WTC11 (cell line): ENCODE data around the gene MRNIP. TPM values are rescaled to one million over a fixed set of nuclear protein-coding genes. Genes with fewer than 3 reads are reported as not detected.

Experiments used
- ATAC-seq: fragments of 200-7000 bp; cut with Tn5 transposase; 2 replicates; pipeline ENCODE4 v1.10.0; 2021; ENCODE audit warnings: mild to moderate bottlenecking, moderate library complexity
- CTCF ChIA-PET: fragments of 300-600 bp; sonication (Branson Sonifier 250); formaldehyde crosslinking; loops from one replicate; lab custom pipeline; 2021; ENCODE audit warnings: antibody characterized with exemption; lab: Charles Lee
- POLR2A ChIA-PET: fragments of 350-600 bp; sonication (Branson Sonifier 250); formaldehyde crosslinking; loops from one replicate; lab custom pipeline; 2021; ENCODE audit warnings: antibody characterized with exemption; lab: Charles Lee
- DNase-seq: peaks from one replicate; pipeline ENCODE4 v3.0.0; 2021; ENCODE audit warnings: low spot score
- H3K27ac Mint-ChIP-seq: 2 replicates; pipeline ENCODE4 v1.8.0; 2021; ENCODE audit warnings: mixed read lengths
- H3K27me3 Mint-ChIP-seq: 2 replicates; pipeline ENCODE4 v1.8.0; 2021; ENCODE audit warnings: low read depth, mild to moderate bottlenecking, moderate library complexity, mixed read lengths
- H3K36me3 Mint-ChIP-seq: 2 replicates; pipeline ENCODE4 v1.8.0; 2021; ENCODE audit warnings: mixed read lengths
- H3K4me1 Mint-ChIP-seq: 2 replicates; pipeline ENCODE4 v1.8.0; 2022; ENCODE audit warnings: mixed read lengths
- H3K4me3 Mint-ChIP-seq: 2 replicates; pipeline ENCODE4 v1.8.0; 2021; ENCODE audit warnings: mild to moderate bottlenecking, moderate library complexity, mixed read lengths
- H3K9me3 Mint-ChIP-seq: 2 replicates; pipeline ENCODE4 v1.8.0; 2021; ENCODE audit warnings: mixed read lengths
- EMX1 ChIP-seq: fragments of 250-450 bp; sonication (Bioruptor Pico); IDR thresholded peaks from 2 replicates; pipeline ENCODE4 v1.8.0; 2021; ENCODE audit warnings: mild to moderate bottlenecking
- ESRRA ChIP-seq: sonication (generic); formaldehyde crosslinking; IDR thresholded peaks from 2 replicates; pipeline ENCODE4 v1.8.1; 2022; ENCODE audit warnings: mild to moderate bottlenecking, missing genetic modification reagents, borderline replicate concordance
- JAZF1 ChIP-seq: fragments of 250-450 bp; sonication (Bioruptor Pico); IDR thresholded peaks from 2 replicates; pipeline ENCODE4 v1.9.0; 2021; ENCODE audit warnings: moderate library complexity, mild to moderate bottlenecking, inconsistent platforms
- NR3C1 ChIP-seq: sonication (generic); formaldehyde crosslinking; conservative IDR thresholded peaks from 2 replicates; pipeline ENCODE4 v1.8.1; 2023; ENCODE audit warnings: low read depth, mild to moderate bottlenecking, missing genetic modification reagents
- SOX15 ChIP-seq: fragments of 250-450 bp; sonication (Bioruptor Pico); IDR thresholded peaks from 2 replicates; pipeline ENCODE4 v1.9.0; 2021; ENCODE audit warnings: mild to moderate bottlenecking
- TP53 ChIP-seq: sonication (generic); formaldehyde crosslinking; IDR thresholded peaks from 2 replicates; pipeline ENCODE4 v1.8.1; 2023; ENCODE audit warnings: mild to moderate bottlenecking, missing genetic modification reagents
- ZBTB21 ChIP-seq: sonication (generic); formaldehyde crosslinking; IDR thresholded peaks from 2 replicates; pipeline ENCODE4 v1.8.1; 2023; ENCODE audit warnings: mild to moderate bottlenecking, missing genetic modification reagents, borderline replicate concordance
- ZNF232 ChIP-seq: sonication (generic); formaldehyde crosslinking; IDR thresholded peaks from 2 replicates; pipeline ENCODE4 v1.8.0; 2022; ENCODE audit warnings: mild to moderate bottlenecking, missing genetic modification reagents
- ZNF423 ChIP-seq: fragments of 250-450 bp; sonication (Bioruptor Pico); IDR thresholded peaks from 2 replicates; pipeline ENCODE4 v2.1.2; 2022; ENCODE audit warnings: mild to moderate bottlenecking, moderate library complexity
- total RNA-seq: library from RNA; stranded (reverse); gene quantifications from 3 replicates; pipeline ENCODE4 v1.2.3, GENCODE V29; 2021
- TF ChIP-seq, protein P1 (sequence below): sonication (generic); formaldehyde crosslinking; IDR thresholded peaks from 2 replicates; pipeline ENCODE4 v1.8.0; 2023; ENCODE audit warnings: missing genetic modification reagents
- TF ChIP-seq, protein P2 (sequence below): sonication (generic); formaldehyde crosslinking; IDR thresholded peaks from 2 replicates; pipeline ENCODE4 v1.8.1; 2023; ENCODE audit warnings: mild to moderate bottlenecking, missing genetic modification reagents
- TF ChIP-seq, protein P3 (sequence below): sonication (generic); formaldehyde crosslinking; IDR thresholded peaks from 2 replicates; pipeline ENCODE4 v1.8.1; 2023; ENCODE audit warnings: mild to moderate bottlenecking, missing genetic modification reagents, borderline replicate concordance
- TF ChIP-seq, protein P4 (sequence below): sonication (generic); formaldehyde crosslinking; conservative IDR thresholded peaks from 2 replicates; pipeline ENCODE4 v1.8.1; 2023; ENCODE audit warnings: mild to moderate bottlenecking, low read depth, missing genetic modification reagents, moderate library complexity
- TF ChIP-seq, protein P5 (sequence below): sonication (generic); formaldehyde crosslinking; IDR thresholded peaks from 2 replicates; pipeline ENCODE4 v1.8.0; 2022; ENCODE audit warnings: mild to moderate bottlenecking, missing genetic modification reagents

The MRNIP gene
- total RNA-seq, 1 experiment from 2014 or later = 42.0 TPM

DNA sequence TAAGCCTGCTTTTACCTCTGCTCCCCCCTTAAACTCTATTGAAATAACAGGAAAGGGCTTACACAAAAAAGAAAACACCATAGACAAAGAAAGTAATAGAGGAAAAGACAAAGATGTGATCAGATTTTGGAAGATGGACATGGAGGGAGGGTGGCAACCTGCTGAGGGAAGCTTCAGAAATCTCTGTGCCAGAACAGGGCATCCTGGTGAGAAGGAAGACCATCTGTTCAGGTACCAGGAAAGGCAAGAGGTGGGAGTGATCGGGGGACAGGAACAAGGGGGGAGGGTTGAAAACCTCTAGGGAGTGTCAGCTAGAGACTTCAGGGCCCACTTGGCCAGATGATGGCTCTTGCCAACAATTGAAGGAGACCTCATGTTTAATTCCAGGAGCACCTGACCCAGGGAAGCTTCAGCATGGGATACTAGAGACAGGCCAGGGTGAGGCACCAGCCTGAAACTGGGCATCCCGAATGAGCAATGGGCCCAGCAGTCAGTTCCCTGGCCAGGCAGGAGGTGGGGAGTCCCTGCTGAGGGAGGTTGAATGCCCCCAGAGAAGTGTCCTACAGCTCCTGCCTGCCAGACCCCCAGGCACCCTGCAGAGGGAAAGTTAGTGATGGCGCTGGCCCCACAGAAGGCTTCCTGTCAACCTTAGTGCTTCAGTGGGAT, 29.7 kb downstream of the MRNIP start:
- 0 out of 2 replicates have a peak, but pooled peaks cover 7% of the 10 kb centered on the region for H3K9me3 Mint-ChIP-seq
- peak overlapping the region; percentile 26; the same call in 1 of the 2 replicates for H3K4me3 Mint-ChIP-seq
- peak; percentile 11; the same call in 1 of the 2 replicates for ATAC-seq
- H3K27ac Mint-ChIP-seq = peak overlapping the region; percentile 88
- H3K27me3 Mint-ChIP-seq = no peaks in the 10 kb centered on the region
- H3K36me3 Mint-ChIP-seq = peaks cover 89% of the 10 kb centered on the region
- TF ChIP-seq EMX1 (CRISPR knock-in tag) = no peak
- no peak for TF ChIP-seq ZBTB21 (CRISPR knock-in tag)
- peak; percentile 59 for TF ChIP-seq ZNF423 (CRISPR knock-in tag)
- TF ChIP-seq, protein P1, sequence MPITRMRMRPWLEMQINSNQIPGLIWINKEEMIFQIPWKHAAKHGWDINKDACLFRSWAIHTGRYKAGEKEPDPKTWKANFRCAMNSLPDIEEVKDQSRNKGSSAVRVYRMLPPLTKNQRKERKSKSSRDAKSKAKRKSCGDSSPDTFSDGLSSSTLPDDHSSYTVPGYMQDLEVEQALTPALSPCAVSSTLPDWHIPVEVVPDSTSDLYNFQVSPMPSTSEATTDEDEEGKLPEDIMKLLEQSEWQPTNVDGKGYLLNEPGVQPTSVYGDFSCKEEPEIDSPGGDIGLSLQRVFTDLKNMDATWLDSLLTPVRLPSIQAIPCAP (CRISPR knock-in tag) = no peak
- TF ChIP-seq, all 79 proteins: peak for 1
- peaks cover 26% of the 10 kb centered on the region for H3K4me1 Mint-ChIP-seq
- no peak for DNase-seq
- ChIA-PET POLR2A (no interaction called here), CTCF (interaction anchor here (3.1 kb wide), 1 partner anchor 27 kb away, joined by 11 read pairs; no protein-coding TSS in a partner anchor)

DNA sequence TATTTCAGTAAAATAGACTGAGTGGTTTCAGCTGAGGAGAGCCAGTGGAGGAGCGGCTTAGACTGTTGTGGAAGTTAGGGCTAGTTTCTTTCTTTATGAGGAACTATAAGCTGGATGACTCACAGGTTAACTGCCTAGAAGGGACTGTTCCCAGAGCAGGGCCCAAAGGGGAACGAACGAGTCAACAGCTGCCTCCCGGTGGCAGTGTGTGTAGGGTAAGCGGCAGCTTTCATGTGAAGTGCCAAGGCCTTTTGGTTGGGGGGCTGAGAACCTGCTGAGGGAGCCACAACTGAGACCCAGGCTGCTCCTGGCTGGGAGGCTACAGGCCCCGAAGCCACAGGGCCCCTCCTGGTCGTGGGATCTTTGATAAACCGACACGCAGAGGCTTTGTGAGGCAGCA, 30.9 kb downstream of the MRNIP start:
- Mint-ChIP-seq H3K4me3 (no peak overlapping the region), H3K27ac (peak overlapping the region; percentile 42), H3K9me3 (0 out of 2 replicates have a peak, but pooled peaks cover 4% of the 10 kb centered on the region), H3K27me3 (no peaks in the 10 kb centered on the region), H3K4me1 (peaks cover 30% of the 10 kb centered on the region), H3K36me3 (peaks cover 84% of the 10 kb centered on the region)
- DNase-seq (no peak), ATAC-seq (peak; percentile 58)
- TF ChIP-seq, protein P2, sequence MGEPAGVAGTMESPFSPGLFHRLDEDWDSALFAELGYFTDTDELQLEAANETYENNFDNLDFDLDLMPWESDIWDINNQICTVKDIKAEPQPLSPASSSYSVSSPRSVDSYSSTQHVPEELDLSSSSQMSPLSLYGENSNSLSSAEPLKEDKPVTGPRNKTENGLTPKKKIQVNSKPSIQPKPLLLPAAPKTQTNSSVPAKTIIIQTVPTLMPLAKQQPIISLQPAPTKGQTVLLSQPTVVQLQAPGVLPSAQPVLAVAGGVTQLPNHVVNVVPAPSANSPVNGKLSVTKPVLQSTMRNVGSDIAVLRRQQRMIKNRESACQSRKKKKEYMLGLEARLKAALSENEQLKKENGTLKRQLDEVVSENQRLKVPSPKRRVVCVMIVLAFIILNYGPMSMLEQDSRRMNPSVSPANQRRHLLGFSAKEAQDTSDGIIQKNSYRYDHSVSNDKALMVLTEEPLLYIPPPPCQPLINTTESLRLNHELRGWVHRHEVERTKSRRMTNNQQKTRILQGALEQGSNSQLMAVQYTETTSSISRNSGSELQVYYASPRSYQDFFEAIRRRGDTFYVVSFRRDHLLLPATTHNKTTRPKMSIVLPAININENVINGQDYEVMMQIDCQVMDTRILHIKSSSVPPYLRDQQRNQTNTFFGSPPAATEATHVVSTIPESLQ (CRISPR knock-in tag) = no peak
- TF ChIP-seq TP53 (CRISPR knock-in tag) (no peak), JAZF1 (no peak), NR3C1 (CRISPR knock-in tag) (no peak), SOX15 (no peak), ZNF232 (CRISPR knock-in tag) (no peak), ZNF423 (CRISPR knock-in tag) (no peak), ESRRA (no peak)
- TF ChIP-seq, protein P3, sequence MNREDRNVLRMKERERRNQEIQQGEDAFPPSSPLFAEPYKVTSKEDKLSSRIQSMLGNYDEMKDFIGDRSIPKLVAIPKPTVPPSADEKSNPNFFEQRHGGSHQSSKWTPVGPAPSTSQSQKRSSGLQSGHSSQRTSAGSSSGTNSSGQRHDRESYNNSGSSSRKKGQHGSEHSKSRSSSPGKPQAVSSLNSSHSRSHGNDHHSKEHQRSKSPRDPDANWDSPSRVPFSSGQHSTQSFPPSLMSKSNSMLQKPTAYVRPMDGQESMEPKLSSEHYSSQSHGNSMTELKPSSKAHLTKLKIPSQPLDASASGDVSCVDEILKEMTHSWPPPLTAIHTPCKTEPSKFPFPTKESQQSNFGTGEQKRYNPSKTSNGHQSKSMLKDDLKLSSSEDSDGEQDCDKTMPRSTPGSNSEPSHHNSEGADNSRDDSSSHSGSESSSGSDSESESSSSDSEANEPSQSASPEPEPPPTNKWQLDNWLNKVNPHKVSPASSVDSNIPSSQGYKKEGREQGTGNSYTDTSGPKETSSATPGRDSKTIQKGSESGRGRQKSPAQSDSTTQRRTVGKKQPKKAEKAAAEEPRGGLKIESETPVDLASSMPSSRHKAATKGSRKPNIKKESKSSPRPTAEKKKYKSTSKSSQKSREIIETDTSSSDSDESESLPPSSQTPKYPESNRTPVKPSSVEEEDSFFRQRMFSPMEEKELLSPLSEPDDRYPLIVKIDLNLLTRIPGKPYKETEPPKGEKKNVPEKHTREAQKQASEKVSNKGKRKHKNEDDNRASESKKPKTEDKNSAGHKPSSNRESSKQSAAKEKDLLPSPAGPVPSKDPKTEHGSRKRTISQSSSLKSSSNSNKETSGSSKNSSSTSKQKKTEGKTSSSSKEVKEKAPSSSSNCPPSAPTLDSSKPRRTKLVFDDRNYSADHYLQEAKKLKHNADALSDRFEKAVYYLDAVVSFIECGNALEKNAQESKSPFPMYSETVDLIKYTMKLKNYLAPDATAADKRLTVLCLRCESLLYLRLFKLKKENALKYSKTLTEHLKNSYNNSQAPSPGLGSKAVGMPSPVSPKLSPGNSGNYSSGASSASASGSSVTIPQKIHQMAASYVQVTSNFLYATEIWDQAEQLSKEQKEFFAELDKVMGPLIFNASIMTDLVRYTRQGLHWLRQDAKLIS (CRISPR knock-in tag) = no peak
- TF ChIP-seq, protein P4, sequence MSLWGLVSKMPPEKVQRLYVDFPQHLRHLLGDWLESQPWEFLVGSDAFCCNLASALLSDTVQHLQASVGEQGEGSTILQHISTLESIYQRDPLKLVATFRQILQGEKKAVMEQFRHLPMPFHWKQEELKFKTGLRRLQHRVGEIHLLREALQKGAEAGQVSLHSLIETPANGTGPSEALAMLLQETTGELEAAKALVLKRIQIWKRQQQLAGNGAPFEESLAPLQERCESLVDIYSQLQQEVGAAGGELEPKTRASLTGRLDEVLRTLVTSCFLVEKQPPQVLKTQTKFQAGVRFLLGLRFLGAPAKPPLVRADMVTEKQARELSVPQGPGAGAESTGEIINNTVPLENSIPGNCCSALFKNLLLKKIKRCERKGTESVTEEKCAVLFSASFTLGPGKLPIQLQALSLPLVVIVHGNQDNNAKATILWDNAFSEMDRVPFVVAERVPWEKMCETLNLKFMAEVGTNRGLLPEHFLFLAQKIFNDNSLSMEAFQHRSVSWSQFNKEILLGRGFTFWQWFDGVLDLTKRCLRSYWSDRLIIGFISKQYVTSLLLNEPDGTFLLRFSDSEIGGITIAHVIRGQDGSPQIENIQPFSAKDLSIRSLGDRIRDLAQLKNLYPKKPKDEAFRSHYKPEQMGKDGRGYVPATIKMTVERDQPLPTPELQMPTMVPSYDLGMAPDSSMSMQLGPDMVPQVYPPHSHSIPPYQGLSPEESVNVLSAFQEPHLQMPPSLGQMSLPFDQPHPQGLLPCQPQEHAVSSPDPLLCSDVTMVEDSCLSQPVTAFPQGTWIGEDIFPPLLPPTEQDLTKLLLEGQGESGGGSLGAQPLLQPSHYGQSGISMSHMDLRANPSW (CRISPR knock-in tag) = no peak
- TF ChIP-seq, protein P5, sequence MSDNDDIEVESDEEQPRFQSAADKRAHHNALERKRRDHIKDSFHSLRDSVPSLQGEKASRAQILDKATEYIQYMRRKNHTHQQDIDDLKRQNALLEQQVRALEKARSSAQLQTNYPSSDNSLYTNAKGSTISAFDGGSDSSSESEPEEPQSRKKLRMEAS (CRISPR knock-in tag) = no peak
- POLR2A ChIA-PET = interaction anchor here (0.5 kb wide), 1 partner anchor 126 kb away, joined by 5 read pairs; no protein-coding TSS in a partner anchor
- CTCF ChIA-PET = interaction anchor here (0.9 to 1.6 kb wide), 2 partner anchors 26 to 65 kb away, joined by 4 to 16 read pairs; no protein-coding TSS in a partner anchor
